Right lobe of liver (tissue), 6 donors: Measurements from ENCODE around the gene ATL2. TPM values are rescaled to one million over a fixed set of nuclear protein-coding genes. Genes with fewer than 3 reads are reported as not detected.
"Not testable (repeated sequence)": the region's sequence is repeated elsewhere in the genome, so short reads cannot be mapped to it uniquely, and the experiment has no call there.

Experiments used
- ATAC-seq, 4 donors: fragments of 200-7000 bp; cut with Tn5 transposase; one replicate each; pipeline ENCODE4 v1.9.1; 2020; ENCODE audit warnings: mild to moderate bottlenecking in 4 of 4, moderate library complexity in 4 of 4
- DNase-seq, 3 donors: peaks; one replicate each; pipeline ENCODE4 v3.0.0-alpha.2; 2020
- H3K27ac ChIP-seq, 3 donors: fragments of 200-600 bp; one replicate each; pipeline ENCODE4 v1.8.0; 2022
- H3K27me3 ChIP-seq, 2 donors: fragments of 200-600 bp; one replicate each; pipeline ENCODE4 v1.8.0; 2022
- H3K36me3 ChIP-seq, 4 donors: fragments of 200-600 bp; sonication (generic) in 1 of 4; one replicate each; pipeline versions ENCODE4 v1.5.1 to v1.8.0; 2017 to 2022; ENCODE audit warnings: control low read depth in 1 of 4
- H3K4me1 ChIP-seq, 4 donors: fragments of 200-600 bp; sonication (generic) in 1 of 4; one replicate each; pipeline versions ENCODE4 v1.5.1 to v1.8.0; 2017 to 2022; ENCODE audit warnings: control low read depth in 1 of 4
- H3K4me3 ChIP-seq, 3 donors: fragments of 200-600 bp; one replicate each; pipeline ENCODE4 v1.8.0; 2022
- H3K9me3 ChIP-seq, 4 donors: fragments of 200-600 bp; sonication (generic) in 1 of 4; one replicate each; pipeline versions ENCODE4 v1.5.1 to v1.8.0; 2017 to 2022; ENCODE audit warnings: control low read depth in 1 of 4
- POLR2A ChIP-seq: fragments of 450-650 bp; IDR thresholded peaks from one replicate; pipeline ENCODE4 v1.6.1; 2017; ENCODE audit warnings: antibody characterized with exemption, mild to moderate bottlenecking
- WGBS: methylation state at CpG from one replicate; pipeline ENCODE4 v1.1.6; 2018; ENCODE audit warnings: low coverage, low lambda C conversion rate; ENCODE audit not compliant: insufficient coverage; ENCODE audit errors: missing lambda C conversion rate; 5-methylcytosine and 5-hydroxymethylcytosine counted together
- intact Hi-C, 2 donors: fragments of 100-400 bp; cut with DNase I; formaldehyde crosslinking; loops; one replicate each; pipeline versions ENCODE4 v1.11.2 to v1.14.1; 2022
- total RNA-seq, 6 experiments: library from RNA; depleted of rRNA in 2 of 6; stranded (reverse); fragments of >200 nt in 2 of 6; fragmentation: NEBNext Ultra II Directional in 3 of 6; extraction: Animal tissue kit (Norgen Biotek cat#: 25700) in 3 of 6; gene quantifications; one replicate each; pipeline versions ENCODE4 v1.1.0 to v1.2.4, GENCODE V29; 2016 to 2023
- TF ChIP-seq, protein P1 (sequence below), 4 donors: fragments of 200-600 bp in 3 of 4; fragments of 450-650 bp in 1 of 4; IDR thresholded peaks; one replicate each; pipeline versions ENCODE4 v1.5.1 to v1.8.0; 2016 to 2022; ENCODE audit warnings: antibody characterized with exemption in 4 of 4, mild to moderate bottlenecking in 2 of 4
- donor health status: DM: no; HTN: yes; CAD: no.
- donor health status: DM: no; HTN: no; CAD: no.
- donor health status: DM: no; HTN: no; CAD: no.
- donor health status: DM: no; HTN: yes; CAD: no.
- donor health status: DM: no; HTN: yes; CAD: no.

The ATL2 gene
- total RNA-seq, 6 experiments from 2014 or later = 39.1 to 57.5 (median 46.3) TPM

DNA sequence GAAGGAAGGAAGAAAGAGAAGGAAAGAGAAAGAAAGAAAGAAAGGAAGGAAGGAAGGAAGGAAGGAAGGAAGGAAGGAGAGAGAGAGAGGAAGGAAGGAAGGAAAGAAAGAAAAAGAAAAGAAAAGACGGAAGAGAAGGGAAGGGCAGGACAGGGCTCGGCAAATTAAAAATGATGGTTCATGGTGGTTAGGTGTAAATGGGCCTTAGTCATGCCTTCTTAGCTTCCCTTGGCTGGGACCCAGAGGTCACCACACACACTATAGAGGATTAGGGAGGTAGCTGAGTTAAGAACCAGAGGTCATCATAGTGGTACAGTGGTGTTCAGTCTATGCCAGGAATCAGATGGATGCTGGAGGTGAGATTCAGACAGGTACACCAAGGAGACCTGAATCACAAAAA lies 9.3 kb upstream of the ATL2 start:
- H3K27me3 ChIP-seq = no peaks in the 10 kb centered on the region
- H3K9me3 ChIP-seq = no peaks in the 10 kb centered on the region
- TF ChIP-seq POLR2A = no peak
- TF ChIP-seq, protein P1, sequence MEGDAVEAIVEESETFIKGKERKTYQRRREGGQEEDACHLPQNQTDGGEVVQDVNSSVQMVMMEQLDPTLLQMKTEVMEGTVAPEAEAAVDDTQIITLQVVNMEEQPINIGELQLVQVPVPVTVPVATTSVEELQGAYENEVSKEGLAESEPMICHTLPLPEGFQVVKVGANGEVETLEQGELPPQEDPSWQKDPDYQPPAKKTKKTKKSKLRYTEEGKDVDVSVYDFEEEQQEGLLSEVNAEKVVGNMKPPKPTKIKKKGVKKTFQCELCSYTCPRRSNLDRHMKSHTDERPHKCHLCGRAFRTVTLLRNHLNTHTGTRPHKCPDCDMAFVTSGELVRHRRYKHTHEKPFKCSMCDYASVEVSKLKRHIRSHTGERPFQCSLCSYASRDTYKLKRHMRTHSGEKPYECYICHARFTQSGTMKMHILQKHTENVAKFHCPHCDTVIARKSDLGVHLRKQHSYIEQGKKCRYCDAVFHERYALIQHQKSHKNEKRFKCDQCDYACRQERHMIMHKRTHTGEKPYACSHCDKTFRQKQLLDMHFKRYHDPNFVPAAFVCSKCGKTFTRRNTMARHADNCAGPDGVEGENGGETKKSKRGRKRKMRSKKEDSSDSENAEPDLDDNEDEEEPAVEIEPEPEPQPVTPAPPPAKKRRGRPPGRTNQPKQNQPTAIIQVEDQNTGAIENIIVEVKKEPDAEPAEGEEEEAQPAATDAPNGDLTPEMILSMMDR (IDR thresholded peaks at IDR 0.05) = no peak
- no peak overlapping the region for H3K27ac ChIP-seq
- no peaks in the 10 kb centered on the region for H3K36me3 ChIP-seq
- DNase-seq (no peak), ATAC-seq (no peak)
- intact Hi-C loops = no loop called here
- no peak overlapping the region for H3K4me3 ChIP-seq
- H3K4me1 ChIP-seq = no peaks in the 10 kb centered on the region
- 54% methylated on average over 2 of the region's 2 CpGs for WGBS

DNA sequence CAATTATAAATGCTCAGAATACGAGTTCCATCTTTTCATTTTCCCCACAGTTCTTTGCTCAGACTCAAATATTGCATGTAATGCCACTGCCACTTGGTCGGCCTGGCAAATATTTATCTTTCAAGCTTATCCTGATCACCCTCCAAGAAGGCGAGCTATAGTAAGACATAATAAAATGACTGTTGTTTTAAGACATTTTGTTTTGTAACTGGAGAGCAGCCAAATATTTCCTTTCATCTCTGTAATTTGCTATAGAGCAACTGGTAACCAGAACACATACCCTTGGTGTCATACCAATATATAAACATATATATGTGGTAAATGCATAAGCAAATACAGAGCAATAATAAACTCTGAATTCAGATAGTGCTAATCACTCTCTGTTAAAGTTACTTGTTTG lies 7.3 kb upstream of the ATL2 start:
- H3K36me3 ChIP-seq = no peaks in the 10 kb centered on the region

DNA sequence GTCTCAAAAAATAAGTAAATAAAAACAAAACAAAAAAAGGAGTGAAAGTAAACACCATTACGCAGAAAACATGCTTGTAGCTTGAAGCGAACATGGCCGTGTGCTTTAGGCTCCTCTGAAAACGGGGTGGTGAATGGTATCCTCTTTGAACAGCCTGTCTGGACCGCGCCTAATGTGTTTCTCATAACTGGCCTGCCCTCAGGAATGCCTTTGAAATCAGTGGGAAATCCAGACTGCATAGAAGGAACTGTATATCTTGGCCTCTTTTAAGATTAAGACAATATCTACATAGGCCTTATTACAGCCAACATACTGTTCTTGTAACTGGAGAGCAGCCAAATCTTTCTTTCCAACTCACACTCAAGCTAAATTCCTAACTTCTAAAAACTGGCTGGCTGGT lies 6.7 kb upstream of the ATL2 start:
- H3K27me3 ChIP-seq, H3K9me3 ChIP-seq, DNase-seq, H3K27ac ChIP-seq, ATAC-seq, H3K4me3 ChIP-seq, H3K4me1 ChIP-seq, H3K36me3 ChIP-seq, intact Hi-C loops: not testable (repeated sequence)
- 88% methylated on average over 3 of the region's 6 CpGs for WGBS

More for the DNA sequence above, 7.3 kb upstream of the ATL2 start:
- intact Hi-C loops = no loop called here
- H3K27ac ChIP-seq = no peak overlapping the region
- no peaks in the 10 kb centered on the region for H3K4me1 ChIP-seq
- DNase-seq (no peak), ATAC-seq (no peak)
- no peaks in the 10 kb centered on the region for H3K9me3 ChIP-seq
- TF ChIP-seq, protein P1 (IDR thresholded peaks at IDR 0.05) = no peak
- TF ChIP-seq POLR2A = no peak
- H3K4me3 ChIP-seq = no peak overlapping the region
- WGBS = 60% methylated on average over 3 of the region's 3 CpGs
- no peaks in the 10 kb centered on the region for H3K27me3 ChIP-seq

DNA sequence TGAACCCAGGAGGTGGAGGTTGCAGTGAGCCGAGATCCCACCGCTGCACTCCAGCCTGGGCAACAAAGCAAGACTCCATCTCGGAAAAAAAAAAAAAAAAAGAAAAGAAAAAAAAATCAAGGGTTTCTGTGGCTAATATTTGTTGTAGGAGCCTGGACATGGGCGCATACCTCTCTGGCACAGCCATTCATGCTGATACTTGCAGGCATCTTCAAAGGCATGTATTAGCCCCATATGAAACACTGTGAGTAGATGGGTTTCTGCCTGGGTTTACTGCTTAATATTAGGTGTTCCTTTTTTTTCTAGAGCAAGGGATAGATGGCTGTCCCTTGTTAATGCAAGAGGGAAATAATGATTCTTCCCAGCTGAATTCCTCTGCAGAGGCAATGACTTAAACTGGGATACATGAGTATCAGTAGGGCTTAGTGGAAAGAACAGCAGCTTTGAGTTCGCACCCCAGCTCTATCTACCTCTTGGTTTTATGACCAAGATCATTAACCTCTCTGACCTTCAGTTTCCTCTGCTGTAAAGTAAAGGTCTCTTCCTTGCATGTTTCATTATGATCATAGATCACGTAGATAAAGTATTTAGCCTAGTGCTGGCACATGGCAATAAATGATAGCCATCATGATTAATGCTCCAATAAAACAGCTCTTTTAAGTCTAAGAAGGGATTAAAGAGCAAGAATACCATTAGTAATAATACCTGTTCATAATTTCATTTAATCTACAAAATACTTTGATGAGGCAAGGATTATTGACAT lies 4.5 kb upstream of the ATL2 start:
- H3K4me3 ChIP-seq = no peak overlapping the region
- no peaks in the 10 kb centered on the region for H3K9me3 ChIP-seq
- no peak overlapping the region for H3K27ac ChIP-seq
- intact Hi-C loops = no loop called here
- TF ChIP-seq, protein P1 (IDR thresholded peaks at IDR 0.05) = no peak
- no peak for TF ChIP-seq POLR2A
- H3K27me3 ChIP-seq = no peaks in the 10 kb centered on the region
- peaks cover 0 to 3% (median 0%) of the 10 kb centered on the region in 4 donors for H3K4me1 ChIP-seq
- WGBS = 87% methylated on average over 6 of the region's 6 CpGs
- no peaks in the 10 kb centered on the region for H3K36me3 ChIP-seq
- DNase-seq = no peak
- no peak for ATAC-seq

DNA sequence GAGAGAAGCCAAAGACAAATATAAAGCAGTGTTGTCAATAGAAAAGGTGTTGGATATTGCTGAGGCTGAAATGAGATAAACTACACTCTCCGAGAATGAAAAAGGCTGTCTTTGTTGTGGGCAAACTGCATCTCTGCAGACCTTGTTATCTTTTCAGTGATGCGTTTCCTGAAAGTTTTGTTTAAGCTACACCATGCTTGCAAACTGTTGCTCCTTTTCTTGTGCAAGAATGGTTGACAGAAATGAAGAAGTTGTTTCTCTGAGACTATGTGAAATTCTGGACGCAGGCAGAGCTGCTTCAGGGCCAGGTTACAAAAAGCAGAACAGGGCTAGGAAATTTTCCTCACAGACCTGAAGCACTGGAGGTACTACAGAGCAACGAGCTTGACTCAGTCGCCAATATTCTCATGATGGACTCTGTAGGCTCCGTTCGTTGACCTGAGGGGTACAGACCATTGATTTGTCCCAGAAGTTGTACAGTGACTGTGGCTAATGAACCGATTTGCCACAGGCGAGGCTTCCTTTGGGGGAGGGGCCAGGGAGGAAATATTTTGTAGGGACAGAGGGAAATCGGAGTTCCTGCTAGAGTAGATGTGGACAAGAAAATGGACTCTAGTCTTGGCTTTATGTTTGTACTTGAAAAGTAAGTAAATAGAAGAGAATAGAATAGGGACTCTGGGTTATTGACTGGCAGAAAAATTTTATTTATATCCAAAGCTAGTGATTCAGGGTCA lies 3.5 kb upstream of the ATL2 start:
- H3K27ac ChIP-seq = no peak overlapping the region
- H3K36me3 ChIP-seq = no peaks in the 10 kb centered on the region
- no peak for TF ChIP-seq POLR2A
- TF ChIP-seq, protein P1 (IDR thresholded peaks at IDR 0.05) = no peak
- H3K27me3 ChIP-seq = no peaks in the 10 kb centered on the region
- no peak overlapping the region for H3K4me3 ChIP-seq
- no peak for DNase-seq
- peaks cover 0 to 3% (median 2%) of the 10 kb centered on the region in 4 donors for H3K4me1 ChIP-seq
- intact Hi-C loops = no loop called here
- ATAC-seq = no peak
- no peaks in the 10 kb centered on the region for H3K9me3 ChIP-seq
- WGBS = 13% methylated on average over 10 of the region's 10 CpGs
